Neural cell (in vitro differentiated cells): ENCODE data around the gene PTK6.

Source experiments
- CTCF ChIP-seq: fragments of 450-650 bp; IDR thresholded peaks from 2 replicates; pipeline ENCODE4 v1.5.1; 2014; ENCODE audit warnings: antibody characterized with exemption, mild to moderate bottlenecking, moderate library complexity; ENCODE audit not compliant: poor library complexity, severe bottlenecking
- EP300 ChIP-seq: fragments of 450-650 bp; conservative IDR thresholded peaks from 2 replicates; pipeline ENCODE4 v1.6.1; 2014; ENCODE audit warnings: antibody characterized with exemption, mild to moderate bottlenecking, moderate library complexity; ENCODE audit not compliant: poor library complexity, severe bottlenecking
- MXI1 ChIP-seq: fragments of 450-650 bp; conservative IDR thresholded peaks from 2 replicates; pipeline ENCODE4 v1.6.1; 2014; ENCODE audit warnings: antibody characterized with exemption, mild to moderate bottlenecking; ENCODE audit not compliant: poor library complexity, severe bottlenecking

- no peak for TF ChIP-seq EP300
- no peak for TF ChIP-seq CTCF
- TF ChIP-seq MXI1 = no peak
Measured at GRCh38 chr20:63562461-63563224, 25.5 kb upstream of the PTK6 start.
